ENCODE data around the gene EME1.
"Not testable (repeated sequence)": the region's sequence is repeated elsewhere in the genome, so short reads cannot be mapped to it uniquely, and the experiment has no call there.

Gene EME1

DNA sequence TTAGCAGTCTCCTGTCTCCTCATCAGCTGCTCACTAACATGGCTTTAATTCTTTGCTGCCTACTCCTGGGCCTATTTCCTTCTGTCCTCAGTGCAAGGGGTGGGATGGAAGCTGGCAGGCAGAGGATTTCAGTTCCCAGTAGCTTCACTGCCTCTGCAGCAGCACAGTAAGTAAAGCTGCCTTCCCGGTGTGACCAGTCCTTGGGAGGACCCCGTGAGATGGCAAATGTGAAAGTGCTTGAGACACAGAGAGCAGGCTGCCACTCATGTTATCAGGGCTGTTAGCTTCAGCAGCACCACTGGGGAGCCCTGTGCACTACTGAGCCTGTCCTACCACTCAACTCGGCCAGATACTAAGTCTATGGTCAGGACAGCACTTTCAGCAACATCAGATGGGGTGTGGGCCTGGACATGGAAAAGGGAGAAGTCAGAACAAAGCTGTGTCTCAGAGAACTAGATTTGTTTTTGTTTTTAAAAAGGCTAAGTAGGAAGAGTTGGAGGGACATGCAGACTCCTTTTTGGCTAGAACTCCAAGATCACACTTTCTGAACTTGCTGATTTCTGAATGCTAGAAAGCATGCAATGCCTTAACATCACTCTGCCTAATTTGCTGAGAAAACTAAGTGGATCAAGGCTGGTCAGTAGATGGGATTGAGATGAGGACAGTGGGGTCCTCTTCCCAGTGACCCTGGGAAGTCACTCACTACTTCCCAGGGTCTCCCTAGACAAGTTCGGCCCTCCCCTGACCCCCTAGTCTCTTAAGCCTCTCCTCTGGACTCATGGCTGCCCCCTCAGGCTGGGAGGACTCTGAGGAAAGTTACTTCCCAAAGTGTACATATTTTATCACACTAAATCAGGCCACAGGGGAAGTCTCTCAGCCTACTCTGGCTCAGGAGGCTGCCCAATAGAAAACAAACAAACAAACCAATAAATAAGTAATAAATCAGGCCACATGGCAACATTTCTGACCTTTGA lies 54.1 kb downstream of the EME1 start:
- WGBS, 2 experiments: 40 to 49% methylated on average over 4 of the region's 4 CpGs
- Histone ChIP-seq H3K27ac (ENCODE audit: insufficient read depth, low read depth, low read length, poor library complexity, severe bottlenecking) (peak overlapping the region; percentile 28), H3K36me3 (ENCODE audit: control insufficient read depth, insufficient read depth, low read length) (no peaks in the 10 kb centered on the region), H3K27me3 (ENCODE audit: control insufficient read depth, insufficient read depth, low read length, poor library complexity, severe bottlenecking) (peaks cover 4% of the 10 kb centered on the region), H3K4me1 (ENCODE audit: control insufficient read depth, insufficient read depth, low read length) (peaks cover 11% of the 10 kb centered on the region), H3K4me3 (ENCODE audit: insufficient read depth, low read depth, low read length) (peak overlapping the region; percentile 68), H3K9me3 (ENCODE audit: control insufficient read depth, low read length) (no peaks in the 10 kb centered on the region)

DNA sequence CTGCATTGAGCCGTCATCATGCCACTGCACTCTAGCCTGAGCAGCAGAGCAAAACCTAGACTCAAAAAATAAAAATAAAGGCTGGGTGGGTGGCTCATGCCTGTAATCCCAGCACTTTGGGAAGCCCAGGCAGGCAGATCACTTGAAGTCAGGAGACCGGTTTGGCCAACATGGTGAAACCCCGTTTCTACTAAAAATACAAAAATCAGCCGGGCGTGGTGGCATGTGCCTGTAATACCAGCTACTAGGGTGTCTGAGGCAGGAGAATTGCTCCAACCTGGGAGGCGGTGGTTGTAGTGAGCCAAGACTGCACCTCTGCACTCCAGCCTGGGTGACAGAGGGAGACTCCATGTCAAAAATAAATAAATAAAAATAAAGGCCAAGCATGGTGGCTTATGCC lies 55.1 kb downstream of the EME1 start:
- WGBS, 2 experiments: 81 to 87% methylated on average over 6 of the region's 6 CpGs
- H3K4me3 ChIP-seq (ENCODE audit: insufficient read depth, low read depth, low read length); H3K27ac ChIP-seq (ENCODE audit: insufficient read depth, low read depth, low read length, poor library complexity, severe bottlenecking); H3K9me3 ChIP-seq (ENCODE audit: control insufficient read depth, low read length); H3K36me3 ChIP-seq (ENCODE audit: control insufficient read depth, insufficient read depth, low read length); H3K27me3 ChIP-seq (ENCODE audit: control insufficient read depth, insufficient read depth, low read length, poor library complexity, severe bottlenecking): not testable (repeated sequence)
- H3K4me1 ChIP-seq (ENCODE audit: control insufficient read depth, insufficient read depth, low read length): peaks cover 11% of the 10 kb centered on the region

DNA sequence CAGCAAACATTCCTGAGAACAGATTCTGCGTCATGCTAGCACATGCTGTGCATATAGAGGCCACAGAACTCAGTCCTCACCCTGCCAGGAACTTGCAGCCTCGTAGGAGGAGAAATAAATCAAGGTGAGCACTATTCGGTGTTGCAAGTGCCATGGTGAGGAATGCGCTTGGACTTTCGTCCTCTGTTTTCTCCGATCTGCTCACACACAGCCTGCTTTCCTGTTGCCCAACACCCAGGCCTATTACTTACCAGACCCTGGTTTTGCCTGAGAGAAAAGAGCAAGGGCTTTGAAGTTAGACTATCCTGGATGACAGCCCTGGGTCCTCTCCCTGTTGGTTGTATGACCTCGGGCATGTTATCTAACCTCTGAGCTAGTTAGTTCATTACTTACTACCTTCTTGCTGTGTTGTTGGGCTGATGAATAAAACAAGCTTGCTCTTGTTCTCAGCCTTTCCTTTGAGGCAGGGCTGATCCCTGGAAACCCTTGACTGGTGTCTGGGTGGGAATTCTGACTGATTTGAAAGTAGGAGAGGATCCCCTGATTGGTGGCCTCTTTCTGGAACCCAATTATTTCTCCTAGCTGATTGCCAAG lies 55.9 kb downstream of the EME1 start:
- no peak overlapping the region for H3K4me3 ChIP-seq (ENCODE audit: insufficient read depth, low read depth, low read length)
- no peak overlapping the region for H3K27ac ChIP-seq (ENCODE audit: insufficient read depth, low read depth, low read length, poor library complexity, severe bottlenecking)
- H3K27me3 ChIP-seq (ENCODE audit: control insufficient read depth, insufficient read depth, low read length, poor library complexity, severe bottlenecking): peaks cover 4% of the 10 kb centered on the region
- no peaks in the 10 kb centered on the region for H3K9me3 ChIP-seq (ENCODE audit: control insufficient read depth, low read length)
- H3K4me1 ChIP-seq (ENCODE audit: control insufficient read depth, insufficient read depth, low read length): peaks cover 11% of the 10 kb centered on the region
- no peaks in the 10 kb centered on the region for H3K36me3 ChIP-seq (ENCODE audit: control insufficient read depth, insufficient read depth, low read length)
- WGBS, 2 experiments: 93 to 94% methylated on average over 7 of the region's 7 CpGs

DNA sequence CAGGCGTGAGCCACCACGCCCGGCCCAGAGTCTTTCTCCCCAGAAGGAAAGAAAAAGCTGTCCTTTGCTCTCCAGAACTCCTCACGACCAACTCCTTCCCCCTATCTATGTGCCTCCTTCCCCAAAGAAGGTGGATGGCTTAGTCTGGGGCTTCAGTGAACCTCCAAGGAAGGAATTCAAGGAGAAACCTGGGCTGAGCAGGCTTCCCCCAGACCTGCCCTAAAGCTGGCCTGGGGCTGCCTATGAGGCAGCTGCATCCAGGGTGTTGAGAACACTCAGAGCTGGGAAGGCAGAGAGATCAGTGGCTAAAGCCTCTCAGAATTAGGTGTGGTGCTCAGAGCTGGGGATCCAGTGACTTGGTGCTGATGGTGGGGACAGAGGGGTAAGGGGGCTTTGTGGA lies 56.8 kb downstream of the EME1 start:
- no peak overlapping the region for H3K4me3 ChIP-seq (ENCODE audit: insufficient read depth, low read depth, low read length)
- WGBS, 2 experiments: 88 to 92% methylated on average over 4 of the region's 4 CpGs
- no peaks in the 10 kb centered on the region for H3K9me3 ChIP-seq (ENCODE audit: control insufficient read depth, low read length)
- peaks cover 11% of the 10 kb centered on the region for H3K4me1 ChIP-seq (ENCODE audit: control insufficient read depth, insufficient read depth, low read length)
- no peak overlapping the region for H3K27ac ChIP-seq (ENCODE audit: insufficient read depth, low read depth, low read length, poor library complexity, severe bottlenecking)
- H3K27me3 ChIP-seq (ENCODE audit: control insufficient read depth, insufficient read depth, low read length, poor library complexity, severe bottlenecking): peaks cover 4% of the 10 kb centered on the region
- H3K36me3 ChIP-seq (ENCODE audit: control insufficient read depth, insufficient read depth, low read length): no peaks in the 10 kb centered on the region

Measured in ectodermal cell (in vitro differentiated cells).